HG02884 (cell line): ENCODE results near the gene ADORA3.

Source experiments
- ATAC-seq: cut with Tn5 transposase; IDR thresholded peaks from one replicate; pipeline ENCODE4 v1.9.1; 2021; ENCODE audit warnings: mild to moderate bottlenecking, moderate library complexity; ENCODE audit not compliant: unreplicated experiment

Gene ADORA3

GRCh38 chr1:111509997-111510375, 6.6 kb upstream of the ADORA3 start:
- ATAC-seq: no peak

DNA sequence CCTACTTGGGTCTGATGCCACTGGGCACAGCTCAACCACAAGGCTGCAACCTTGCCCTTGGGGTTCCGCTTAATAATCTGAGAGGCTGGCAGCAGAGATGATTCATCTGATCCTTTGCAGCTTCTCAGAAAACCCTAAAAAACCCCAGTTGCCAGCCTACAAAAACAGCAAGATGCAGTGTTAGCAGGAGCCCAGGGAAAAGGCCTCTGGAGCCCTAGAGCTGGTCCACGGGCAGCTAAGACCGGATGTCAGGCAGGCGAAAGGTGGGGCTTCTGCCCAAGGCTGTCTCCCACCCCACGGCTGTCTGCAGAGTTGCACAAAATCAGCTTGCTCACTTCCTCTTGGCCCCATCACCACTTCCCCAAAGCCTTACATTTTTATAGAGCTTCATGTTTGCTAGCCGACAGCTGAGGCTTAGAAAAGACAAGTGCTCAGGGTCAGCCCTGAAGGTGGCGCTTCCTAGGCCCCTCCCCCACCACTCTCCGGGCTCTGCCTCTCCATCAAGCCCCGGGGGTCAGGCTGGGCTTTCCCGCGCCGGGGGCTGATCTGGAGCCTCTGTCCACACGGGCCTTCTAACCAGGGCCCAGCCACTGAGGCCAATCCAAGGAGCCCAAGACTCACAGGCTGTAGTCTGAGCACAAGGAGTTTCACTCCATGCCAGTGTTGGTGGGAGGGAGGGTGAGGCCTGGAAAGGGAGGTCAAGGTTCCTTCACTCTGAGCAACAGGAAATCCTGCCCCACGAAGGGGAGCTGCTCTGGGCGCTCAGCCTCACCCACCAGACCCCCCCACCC, 4.2 kb upstream of the ADORA3 start:
- ATAC-seq: peak; percentile 43

GRCh38 chr1:111506561-111506960, 3.1 kb upstream of the ADORA3 start:
- no peak for ATAC-seq

DNA sequence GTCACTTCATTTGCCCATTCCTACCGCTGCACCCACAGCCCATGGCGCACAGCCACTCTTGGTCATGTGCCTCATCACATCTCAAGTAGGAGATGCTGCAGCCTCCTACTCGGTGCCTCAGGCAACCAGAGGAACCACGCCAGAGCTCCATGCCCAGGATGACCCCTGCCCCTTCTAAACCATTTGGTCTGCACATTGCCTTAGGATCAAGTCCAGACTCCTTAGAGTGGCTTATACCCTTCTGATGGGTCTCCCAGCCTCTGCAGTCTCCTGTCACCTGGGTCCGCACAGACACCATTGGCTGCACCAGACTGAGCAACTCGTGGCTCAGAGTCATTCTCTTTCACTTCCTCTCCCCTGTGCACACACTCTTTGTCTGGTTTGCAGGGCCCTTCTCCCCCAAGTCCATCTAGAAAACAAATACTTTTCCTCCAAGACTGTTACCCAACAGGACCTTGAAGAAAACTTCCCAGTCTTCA, 2.2 kb upstream of the ADORA3 start:
- peak; percentile 58 for ATAC-seq

DNA sequence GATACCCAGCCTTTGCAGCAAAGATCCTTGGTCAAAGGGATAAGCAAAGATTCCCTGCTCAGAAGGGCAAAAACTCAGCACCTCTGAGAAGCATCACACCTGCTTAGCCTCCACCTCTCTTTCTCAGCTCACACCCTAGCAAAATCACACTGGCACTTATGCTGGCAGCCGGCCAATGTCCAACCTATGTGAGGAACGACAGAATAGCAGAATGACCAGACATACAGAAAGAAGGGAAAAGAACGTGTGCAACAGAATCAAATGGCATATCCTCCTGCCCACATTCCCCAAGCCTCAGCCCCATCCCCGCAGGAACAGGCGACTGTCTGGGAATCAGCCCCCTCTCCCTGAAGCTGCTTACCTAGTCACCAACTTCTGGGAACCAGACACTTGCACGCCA, 664 bp upstream of the ADORA3 start:
- no peak for ATAC-seq

DNA sequence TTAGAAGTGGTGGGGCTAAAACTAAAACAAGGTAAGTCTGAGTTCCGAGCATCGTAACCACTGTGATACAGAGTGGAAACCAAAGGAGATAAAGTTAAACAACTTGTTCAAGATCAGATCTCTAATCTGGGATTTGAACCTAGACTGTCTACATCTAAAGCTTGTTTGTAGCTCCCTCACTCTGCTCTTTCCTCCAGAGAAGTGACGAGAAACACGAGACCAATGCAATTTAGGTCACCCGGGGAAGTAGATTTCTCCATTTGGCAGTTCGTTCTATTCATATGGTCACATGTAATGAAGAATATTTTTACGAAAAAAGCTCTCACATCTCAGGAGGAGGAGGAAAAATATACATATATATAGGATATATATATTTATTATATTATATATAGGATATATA, 1.8 kb downstream of the ADORA3 start:
- no peak for ATAC-seq

GRCh38 chr1:111499026-111499785, 4.2 kb downstream of the ADORA3 start:
- ATAC-seq: no peak

GRCh38 chr1:111497592-111497991, 5.8 kb downstream of the ADORA3 start:
- no peak for ATAC-seq

GRCh38 chr1:111496398-111496797, 7.0 kb downstream of the ADORA3 start:
- no peak for ATAC-seq

DNA sequence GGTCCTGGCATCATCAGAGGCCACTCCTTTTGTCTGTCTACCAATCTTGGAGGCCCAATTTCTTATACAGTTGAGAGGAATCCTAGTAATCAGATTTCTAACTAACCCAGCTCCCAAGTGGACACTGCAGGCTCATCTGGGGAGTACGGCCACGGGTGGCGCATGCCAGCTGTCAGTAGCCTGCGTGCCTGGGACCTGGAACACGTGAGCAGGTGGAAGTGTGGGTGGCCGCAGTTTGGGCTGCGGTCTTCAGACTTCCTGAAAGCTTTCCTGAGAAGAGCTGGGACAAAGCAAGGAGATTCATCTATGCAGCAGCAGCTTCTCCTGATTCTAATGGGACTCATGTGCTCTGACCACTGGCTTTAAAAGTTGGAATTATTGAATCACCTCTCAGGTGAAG, 12.4 kb downstream of the ADORA3 start:
- no peak for ATAC-seq

DNA sequence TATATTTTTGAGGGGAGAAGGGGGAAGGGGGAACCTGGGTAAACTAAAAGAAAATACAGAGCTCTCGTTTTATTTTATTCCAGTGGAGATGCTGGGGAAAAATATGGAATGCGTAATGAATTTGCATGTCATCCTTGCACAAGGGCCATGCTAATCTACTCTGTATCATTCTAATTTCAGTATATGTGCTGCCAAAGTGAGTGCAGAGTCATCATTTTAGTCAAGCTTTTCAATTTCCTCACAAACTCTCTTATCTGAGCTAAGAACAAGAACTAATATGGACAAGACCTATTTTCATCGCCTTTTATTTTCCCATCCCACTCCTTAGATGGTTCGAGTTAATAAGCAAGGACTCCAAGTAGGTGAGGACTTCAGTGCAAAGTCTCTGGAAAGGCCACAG, 13.2 kb downstream of the ADORA3 start:
- no peak for ATAC-seq

DNA sequence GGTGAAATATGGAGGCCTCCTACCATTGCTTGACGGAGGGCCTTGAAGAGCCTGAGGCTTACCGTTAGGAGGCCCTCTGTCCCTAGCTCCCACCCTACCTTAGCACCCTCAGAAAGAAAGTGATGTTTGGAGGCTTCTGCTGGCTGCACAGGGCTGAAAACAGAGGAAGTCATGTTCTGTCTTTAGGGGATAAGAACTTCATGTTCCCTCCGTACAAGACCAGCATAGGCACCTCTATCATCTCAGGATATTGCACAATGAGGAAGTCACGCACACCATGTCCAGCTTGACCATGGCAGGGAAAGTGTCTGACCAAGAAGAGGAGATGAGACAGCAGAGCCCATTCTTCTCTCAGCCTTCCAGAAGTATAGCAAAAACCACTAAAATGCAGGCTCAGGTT, 13.8 kb downstream of the ADORA3 start:
- ATAC-seq: no peak

DNA sequence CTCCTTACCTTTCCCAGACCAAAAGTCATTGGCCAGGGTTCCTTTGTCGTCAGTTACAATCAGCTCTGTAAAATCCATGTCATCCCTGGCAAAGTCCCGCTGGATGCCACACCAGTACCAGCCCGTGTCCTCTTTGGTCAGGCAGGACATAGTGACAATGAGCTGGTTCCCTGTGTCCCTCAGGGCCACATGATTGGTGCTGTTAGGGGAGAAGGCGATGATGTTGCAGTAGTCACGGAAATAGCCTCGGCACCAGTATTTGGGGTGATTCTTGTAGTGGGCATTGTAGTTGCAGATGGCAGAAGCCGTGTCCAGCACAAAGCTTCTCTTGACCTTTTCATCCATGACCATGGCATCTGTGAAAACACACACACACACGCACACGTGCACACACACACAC, 14.8 kb downstream of the ADORA3 start:
- no peak for ATAC-seq

DNA sequence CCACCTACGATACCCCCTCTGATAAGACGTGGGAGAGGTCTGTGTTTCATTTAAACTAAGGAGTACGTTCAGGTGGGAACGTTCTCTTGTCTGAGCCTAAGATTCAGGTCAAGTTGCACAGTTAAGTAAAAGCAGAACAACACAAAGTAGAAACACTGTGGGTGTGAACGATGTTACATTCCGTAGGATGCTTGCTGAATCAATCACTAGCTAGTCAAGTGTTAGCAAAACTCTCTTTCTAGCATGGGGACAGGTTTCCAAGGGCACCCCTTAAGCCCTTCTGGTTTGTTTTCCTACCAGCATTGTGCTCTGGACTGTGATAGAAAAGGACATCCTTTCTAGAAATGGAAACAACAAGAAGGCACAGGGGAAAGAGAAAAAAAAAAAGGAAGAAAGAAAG, 16.3 kb downstream of the ADORA3 start:
- ATAC-seq: no peak

GRCh38 chr1:111486431-111486830, 17.0 kb downstream of the ADORA3 start:
- ATAC-seq: no peak

- no peak for ATAC-seq
These were observed 18.9 kb downstream of the ADORA3 start for GRCh38 chr1:111484391-111485026.

DNA sequence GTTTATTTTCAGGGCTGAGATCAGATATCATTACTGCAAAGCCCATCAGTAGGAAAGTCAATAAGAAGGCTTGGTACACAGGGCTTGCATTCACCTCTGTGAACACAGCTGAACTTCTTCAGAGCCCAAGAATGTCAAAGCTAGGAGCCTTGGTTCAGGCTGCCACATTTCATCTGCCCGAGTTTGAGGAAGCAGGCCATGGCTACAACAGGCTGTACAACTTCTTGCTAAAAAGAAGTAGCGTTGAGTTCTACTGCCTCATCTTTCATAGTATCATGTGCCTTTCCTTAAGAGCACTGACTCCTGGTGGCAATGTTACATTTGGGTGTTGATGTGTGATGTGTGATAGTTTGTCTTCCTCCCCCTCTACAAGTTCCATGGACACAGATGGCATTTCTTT, 19.6 kb downstream of the ADORA3 start:
- no peak for ATAC-seq

DNA sequence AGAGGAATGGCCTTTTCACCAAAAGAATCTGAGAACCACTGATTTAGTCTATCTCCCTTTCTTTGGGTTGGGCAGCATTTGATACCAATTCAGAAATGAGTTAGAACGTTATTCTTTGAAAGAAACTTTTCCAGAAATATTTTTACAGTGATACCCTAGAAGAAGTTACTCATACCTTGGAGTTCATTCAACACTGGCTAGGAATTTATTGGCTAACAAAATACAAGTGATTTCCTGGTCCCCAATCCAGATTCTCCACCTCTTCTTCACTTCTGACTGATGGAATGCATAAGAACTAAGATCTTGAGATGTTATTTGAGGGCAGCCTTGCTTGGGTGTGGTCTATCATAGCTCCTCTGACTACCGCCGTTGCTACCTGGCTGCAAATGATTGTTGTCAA, 20.3 kb downstream of the ADORA3 start:
- no peak for ATAC-seq

GRCh38 chr1:111481387-111482221, 21.8 kb downstream of the ADORA3 start:
- no peak for ATAC-seq

DNA sequence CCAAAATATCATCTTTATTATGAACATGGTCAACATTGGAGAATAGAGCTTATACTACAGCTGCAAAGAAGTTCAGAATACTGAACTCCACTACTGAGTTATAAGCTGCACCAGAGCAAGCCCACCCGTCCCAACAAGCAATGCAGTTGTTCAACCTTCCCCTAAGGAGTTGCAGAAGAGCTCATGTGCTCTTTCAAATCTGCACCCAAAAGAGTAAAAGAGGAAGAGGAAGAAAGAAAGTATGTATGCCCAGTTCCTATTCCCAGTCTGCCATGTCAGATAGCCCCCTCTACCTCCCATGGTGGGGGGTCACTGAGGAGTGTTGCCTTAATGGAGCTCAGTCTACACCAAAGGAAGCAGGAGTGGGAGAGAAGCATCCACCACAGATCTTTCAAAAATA, 22.8 kb downstream of the ADORA3 start:
- ATAC-seq: no peak

DNA sequence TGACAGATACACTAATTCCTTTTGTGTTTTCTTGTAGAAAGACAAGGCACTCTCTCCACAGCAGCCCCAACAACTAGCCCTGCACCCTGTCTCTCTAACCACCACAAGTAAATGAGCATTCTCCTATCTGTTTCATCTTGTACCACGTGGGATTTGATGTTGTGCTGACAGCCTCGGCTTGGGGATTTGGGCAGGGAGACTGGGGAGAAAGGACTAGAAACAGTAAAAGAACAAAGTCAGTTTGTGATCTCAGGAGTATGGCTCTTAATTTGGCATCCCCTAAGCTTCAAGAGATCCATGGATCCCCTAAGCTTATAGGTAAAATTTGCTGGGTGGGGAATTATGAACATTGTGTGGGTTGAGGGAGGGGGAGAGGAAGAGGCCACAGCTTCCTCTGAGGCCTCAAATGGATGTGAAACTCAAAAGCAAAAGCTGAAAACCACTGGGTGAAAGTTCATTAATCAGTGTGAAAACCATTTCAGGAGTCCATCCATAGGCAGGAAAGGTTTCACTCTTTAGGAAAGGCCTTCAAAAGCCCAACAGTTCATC, 26.6 kb downstream of the ADORA3 start:
- ATAC-seq: peak; percentile 73
